Measurements from ENCODE around the gene GASK1B. TPM values are rescaled to one million over a fixed set of nuclear protein-coding genes. Genes with fewer than 3 reads are reported as not detected.
A peak's percentile ranks its signal among the peaks of the same experiment; 100 is the strongest.

Gene GASK1B
- total RNA-seq, 4 donors from 2014 or later = 44.1 to 72.0 (median 61.0) TPM

DNA sequence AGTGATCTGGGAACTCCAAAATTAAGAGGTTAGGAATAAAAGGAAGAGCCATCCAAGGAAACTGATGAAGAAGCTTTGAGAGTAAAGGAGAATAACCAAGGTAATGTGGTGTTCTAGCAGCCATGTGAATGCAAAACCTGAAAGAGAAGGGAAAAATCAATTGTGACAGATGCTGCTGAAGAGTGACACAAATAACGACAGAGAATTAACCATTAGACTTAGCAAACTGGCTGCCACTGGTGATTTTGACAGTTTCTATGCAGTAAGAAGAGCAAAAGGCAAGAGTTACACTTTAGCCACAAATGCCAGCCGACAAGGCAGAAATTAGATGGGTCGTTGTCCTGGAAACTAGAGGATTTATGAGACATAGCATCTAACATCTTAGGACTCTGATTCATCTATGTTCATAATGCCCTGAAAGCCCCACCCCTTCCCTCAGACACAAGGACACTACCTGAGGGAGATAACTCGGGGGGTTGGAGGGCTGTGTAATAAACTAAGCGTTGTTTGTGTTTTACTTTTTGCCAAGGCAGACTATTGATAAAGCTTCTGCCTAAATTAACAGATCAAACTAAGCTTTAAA lies 24.5 kb upstream of the GASK1B start:
- no peaks in the 10 kb centered on the region for H3K27me3 ChIP-seq
- no peaks in the 10 kb centered on the region for H3K9me3 ChIP-seq
- H3K27ac ChIP-seq = no peak overlapping the region
- H3K4me3 ChIP-seq = no peak overlapping the region
- no peak for DNase-seq (ENCODE audit: low spot score in 2 of 2)
- peaks cover 0 to 16% (median 0%) of the 10 kb centered on the region in 3 donors for H3K36me3 ChIP-seq
- no peak for TF ChIP-seq POLR2A (IDR thresholded peaks at IDR 0.05)
- no peak for TF ChIP-seq EP300 (IDR thresholded peaks at IDR 0.05)
- TF ChIP-seq, protein P1, sequence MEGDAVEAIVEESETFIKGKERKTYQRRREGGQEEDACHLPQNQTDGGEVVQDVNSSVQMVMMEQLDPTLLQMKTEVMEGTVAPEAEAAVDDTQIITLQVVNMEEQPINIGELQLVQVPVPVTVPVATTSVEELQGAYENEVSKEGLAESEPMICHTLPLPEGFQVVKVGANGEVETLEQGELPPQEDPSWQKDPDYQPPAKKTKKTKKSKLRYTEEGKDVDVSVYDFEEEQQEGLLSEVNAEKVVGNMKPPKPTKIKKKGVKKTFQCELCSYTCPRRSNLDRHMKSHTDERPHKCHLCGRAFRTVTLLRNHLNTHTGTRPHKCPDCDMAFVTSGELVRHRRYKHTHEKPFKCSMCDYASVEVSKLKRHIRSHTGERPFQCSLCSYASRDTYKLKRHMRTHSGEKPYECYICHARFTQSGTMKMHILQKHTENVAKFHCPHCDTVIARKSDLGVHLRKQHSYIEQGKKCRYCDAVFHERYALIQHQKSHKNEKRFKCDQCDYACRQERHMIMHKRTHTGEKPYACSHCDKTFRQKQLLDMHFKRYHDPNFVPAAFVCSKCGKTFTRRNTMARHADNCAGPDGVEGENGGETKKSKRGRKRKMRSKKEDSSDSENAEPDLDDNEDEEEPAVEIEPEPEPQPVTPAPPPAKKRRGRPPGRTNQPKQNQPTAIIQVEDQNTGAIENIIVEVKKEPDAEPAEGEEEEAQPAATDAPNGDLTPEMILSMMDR (IDR thresholded peaks at IDR 0.05) = no peak
- 87 to 88% methylated on average over 5 of the region's 5 CpGs for WGBS, 2 donors
- peaks cover 0 to 11% (median 3%) of the 10 kb centered on the region in 4 donors for H3K4me1 ChIP-seq

DNA sequence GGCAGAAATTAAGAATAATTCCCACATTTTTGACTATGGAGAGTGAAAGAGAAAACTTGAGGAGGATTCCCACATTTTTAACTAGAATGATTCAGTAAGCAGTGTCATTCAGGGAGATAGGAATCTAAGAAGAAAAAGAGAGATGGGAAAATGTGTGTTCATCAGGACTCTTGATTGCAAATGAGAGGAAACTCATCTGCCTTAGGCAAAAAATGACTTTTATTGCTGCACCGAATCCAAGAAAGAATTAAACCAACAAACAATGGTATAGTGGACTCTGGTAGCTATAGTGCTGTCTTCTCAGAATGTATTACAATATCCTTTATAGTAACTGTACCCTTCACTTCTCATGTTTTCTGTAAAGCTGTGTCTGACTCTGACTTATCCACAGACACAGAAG lies 22.5 kb upstream of the GASK1B start:
- Histone ChIP-seq H3K9me3 (no peaks in the 10 kb centered on the region), H3K27ac (no peak overlapping the region), H3K4me1 (peaks cover 0 to 11% (median 3%) of the 10 kb centered on the region in 4 donors), H3K36me3 (peaks cover 0 to 18% (median 0%) of the 10 kb centered on the region in 3 donors), H3K4me3 (no peak overlapping the region), H3K27me3 (no peaks in the 10 kb centered on the region)
- 67 to 88% methylated on average over 1 of the region's 1 CpG for WGBS, 2 donors
- DNase-seq (ENCODE audit: low spot score in 2 of 2) = no peak
- no peak for TF ChIP-seq EP300 (IDR thresholded peaks at IDR 0.05)
- TF ChIP-seq, protein P1 (IDR thresholded peaks at IDR 0.05) = no peak

DNA sequence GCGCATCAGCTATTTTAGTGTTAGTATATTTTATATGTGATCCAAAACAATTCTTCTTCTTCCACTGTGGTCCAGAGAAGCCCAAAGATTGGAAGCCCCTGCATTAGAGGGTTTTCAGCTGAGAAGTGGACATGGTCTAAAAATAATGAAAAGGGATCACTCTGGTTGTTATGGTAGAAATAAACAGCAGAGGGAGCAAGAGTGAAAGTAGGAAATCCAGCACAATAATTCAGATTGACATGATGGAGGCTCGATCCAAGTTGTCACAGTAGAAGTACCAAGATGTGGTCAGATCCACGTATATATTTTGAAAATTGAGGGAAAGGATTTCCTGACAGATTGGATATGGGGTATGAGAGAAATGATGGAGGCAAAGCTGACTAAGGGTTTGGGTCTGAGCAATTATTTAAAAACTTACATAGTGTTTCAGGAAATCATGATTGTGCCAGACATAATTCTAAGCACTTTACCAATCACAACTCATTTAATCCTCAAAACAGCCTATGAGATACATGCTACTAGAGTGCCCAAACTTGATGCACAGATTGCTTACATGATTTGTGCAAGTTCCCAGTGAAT lies 20.4 kb upstream of the GASK1B start:
- peaks cover 0 to 11% (median 3%) of the 10 kb centered on the region in 4 donors for H3K4me1 ChIP-seq
- no peaks in the 10 kb centered on the region for H3K9me3 ChIP-seq
- H3K27ac ChIP-seq = no peak overlapping the region
- no peak overlapping the region for H3K4me3 ChIP-seq
- 33 to 38% methylated on average over 3 of the region's 3 CpGs for WGBS, 2 donors
- TF ChIP-seq, protein P1 (IDR thresholded peaks at IDR 0.05) = peak; percentile 41 to 68 (median 58)
- no peak for TF ChIP-seq EP300 (IDR thresholded peaks at IDR 0.05)
- no peak for DNase-seq (ENCODE audit: low spot score in 2 of 2)
- peaks cover 0 to 15% (median 0%) of the 10 kb centered on the region in 3 donors for H3K36me3 ChIP-seq
- no peaks in the 10 kb centered on the region for H3K27me3 ChIP-seq

DNA sequence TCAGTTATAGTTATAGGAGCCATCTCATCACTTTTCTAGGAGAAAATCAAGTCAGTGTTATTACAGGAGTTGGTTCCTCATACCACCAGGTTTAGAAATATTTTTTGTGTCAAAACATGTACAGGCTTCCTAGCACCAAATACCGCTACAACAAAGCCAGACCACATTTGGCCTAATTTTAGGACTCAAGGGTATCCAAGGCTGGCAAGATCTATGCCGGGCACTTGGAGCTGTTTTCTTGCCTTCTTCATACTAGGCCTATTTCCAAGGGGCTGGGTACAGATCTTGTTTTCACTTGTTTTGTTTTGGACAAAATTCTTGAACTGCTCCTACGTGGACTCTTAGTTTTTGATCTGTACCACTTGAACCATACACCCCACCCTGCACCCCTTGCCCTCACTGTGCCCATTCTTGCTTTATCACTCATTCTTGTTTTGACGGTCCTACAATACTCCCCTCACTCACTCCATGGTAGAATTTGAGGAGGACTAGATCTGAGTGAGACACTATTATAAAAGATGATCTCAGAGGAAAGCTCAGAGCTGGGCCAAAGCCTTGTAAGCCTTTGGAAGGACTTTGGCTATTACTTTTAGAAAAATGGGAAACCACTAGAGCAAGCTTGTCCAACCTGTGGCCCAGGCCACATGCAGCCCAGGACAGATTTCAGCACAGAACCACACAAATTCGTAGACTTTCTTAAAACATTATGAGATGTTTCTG lies 19.8 kb upstream of the GASK1B start:
- DNase-seq (ENCODE audit: low spot score in 2 of 2) = no peak
- Histone ChIP-seq H3K36me3 (peaks cover 0 to 15% (median 0%) of the 10 kb centered on the region in 3 donors), H3K4me3 (no peak overlapping the region), H3K27me3 (no peaks in the 10 kb centered on the region), H3K4me1 (peaks cover 0 to 11% (median 3%) of the 10 kb centered on the region in 4 donors), H3K27ac (peak overlapping the region in 2 of 4 donors; percentile 53 to 69), H3K9me3 (no peaks in the 10 kb centered on the region)
- TF ChIP-seq, protein P1 (IDR thresholded peaks at IDR 0.05) = no peak
- TF ChIP-seq POLR2A (IDR thresholded peaks at IDR 0.05) = no peak
- no peak for TF ChIP-seq EP300 (IDR thresholded peaks at IDR 0.05)
- 70 to 77% methylated on average over 5 of the region's 5 CpGs for WGBS, 2 donors

DNA sequence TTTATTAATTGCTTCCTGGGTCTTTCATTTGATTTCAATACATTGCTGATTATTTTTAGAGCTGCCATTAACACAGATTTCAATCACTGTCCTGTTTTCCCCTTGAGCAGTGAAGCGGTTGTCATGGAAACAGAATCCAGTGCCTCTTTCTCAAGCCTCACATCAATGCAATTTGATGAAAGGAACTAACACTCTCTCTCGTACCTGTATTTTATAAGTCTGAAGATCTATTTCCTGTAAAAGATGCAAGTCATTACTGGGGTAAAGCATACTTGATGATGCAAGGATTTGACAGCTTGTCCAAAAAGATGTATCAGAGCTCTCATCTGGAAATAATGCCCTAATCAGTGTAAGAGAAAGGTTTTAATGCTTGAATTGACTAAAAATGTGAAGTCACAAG lies 17.9 kb upstream of the GASK1B start:
- H3K27ac ChIP-seq = no peak overlapping the region
- no peak overlapping the region for H3K4me3 ChIP-seq
- TF ChIP-seq POLR2A (IDR thresholded peaks at IDR 0.05) = no peak
- TF ChIP-seq EP300 (IDR thresholded peaks at IDR 0.05) = no peak
- TF ChIP-seq, protein P1 (IDR thresholded peaks at IDR 0.05) = no peak

More for the DNA sequence above, 17.9 kb upstream of the GASK1B start:
- Histone ChIP-seq H3K27me3 (no peaks in the 10 kb centered on the region), H3K4me1 (peaks cover 0 to 11% (median 3%) of the 10 kb centered on the region in 4 donors), H3K9me3 (no peaks in the 10 kb centered on the region), H3K36me3 (peaks cover 0 to 23% (median 0%) of the 10 kb centered on the region in 3 donors)
- 75 to 85% methylated on average over 2 of the region's 2 CpGs for WGBS, 2 donors
- DNase-seq (ENCODE audit: low spot score in 2 of 2) = no peak
